Measurements from ENCODE around the gene LCE5A.
"Not testable (repeated sequence)": the region's sequence is repeated elsewhere in the genome, so short reads cannot be mapped to it uniquely, and the experiment has no call there.

LCE5A gene

DNA sequence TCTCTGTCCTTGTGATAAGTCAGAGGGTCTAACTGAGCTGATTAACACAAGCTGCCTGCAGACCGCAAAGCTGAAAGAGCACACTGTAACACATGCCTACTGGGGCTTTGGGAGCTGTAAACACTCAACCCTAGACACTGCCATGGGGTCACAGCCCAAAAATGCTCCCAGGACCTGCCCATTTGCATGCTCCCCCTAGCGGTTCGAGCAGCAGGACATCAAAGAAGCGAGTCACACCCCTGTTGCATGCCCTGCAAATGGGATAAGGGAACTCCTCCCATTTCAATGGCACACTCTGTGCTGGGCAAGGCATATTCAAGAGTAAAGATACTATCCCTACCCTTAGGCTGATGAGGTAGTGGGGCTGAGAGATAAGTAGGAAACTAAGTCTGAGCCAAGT lies 33.2 kb downstream of the LCE5A start:
- ATAC-seq (no peak), DNase-seq (ENCODE audit: low spot score in 2 of 2) (no peak)
- H3K4me3 Mint-ChIP-seq = no peak overlapping the region
- peaks cover 2% of the 10 kb centered on the region for H3K9me3 Mint-ChIP-seq
- no peaks in the 10 kb centered on the region for H3K36me3 Mint-ChIP-seq
- H3K4me1 Mint-ChIP-seq = no peaks in the 10 kb centered on the region
- H3K27ac Mint-ChIP-seq = no peak overlapping the region

DNA sequence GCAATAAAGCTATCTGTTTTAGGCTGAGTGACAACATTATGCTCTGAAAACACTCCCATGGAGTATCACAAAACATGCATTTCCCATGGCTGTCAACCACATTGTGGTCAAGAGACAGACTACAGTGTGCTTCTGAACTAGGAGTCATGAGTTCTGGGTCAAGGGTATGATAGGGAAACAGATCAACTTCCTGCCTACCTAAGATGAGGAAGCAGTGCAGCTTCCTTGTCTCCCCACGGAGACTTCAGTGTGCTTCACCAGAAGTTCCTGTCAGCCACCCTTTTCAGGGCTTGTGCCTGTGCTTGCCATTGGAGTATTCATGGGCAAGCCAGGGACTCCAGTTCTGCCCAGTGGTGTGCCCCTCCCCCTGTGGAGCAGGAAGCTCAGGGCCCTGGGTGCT lies 36.1 kb downstream of the LCE5A start:
- Mint-ChIP-seq H3K36me3 (no peaks in the 10 kb centered on the region), H3K4me3 (no peak overlapping the region), H3K27ac (no peak overlapping the region), H3K4me1 (no peaks in the 10 kb centered on the region), H3K9me3 (peaks cover 2% of the 10 kb centered on the region)
- DNase-seq (ENCODE audit: low spot score in 2 of 2) = no peak
- no peak for ATAC-seq

DNA sequence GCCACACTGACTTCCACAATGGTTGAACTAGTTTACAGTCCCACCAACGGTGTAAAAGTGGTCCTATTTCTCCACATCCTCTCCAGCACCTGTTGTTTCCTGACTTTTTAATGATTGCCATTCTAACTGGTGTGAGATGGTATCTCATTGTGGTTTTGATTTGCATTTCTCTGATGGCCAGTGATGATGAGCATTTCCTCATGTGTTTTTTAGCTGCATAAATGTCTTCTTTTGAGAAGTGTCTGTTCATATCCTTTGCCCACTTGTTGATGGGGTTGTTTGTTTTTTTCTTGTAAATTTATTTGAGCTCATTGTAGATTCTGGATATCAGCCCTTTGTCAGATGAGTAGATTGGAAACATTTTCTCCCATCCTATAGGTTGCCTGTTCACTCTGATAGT lies 37.8 kb downstream of the LCE5A start:
- not testable (repeated sequence) for H3K4me3 Mint-ChIP-seq; H3K9me3 Mint-ChIP-seq; DNase-seq (ENCODE audit: low spot score in 2 of 2); H3K4me1 Mint-ChIP-seq; H3K36me3 Mint-ChIP-seq; ATAC-seq; H3K27ac Mint-ChIP-seq

Data from stimulated activated effector memory CD8-positive, alpha-beta T cell treated with anti-CD3 and anti-CD28 coated beads, Interleukin-12 subunit alpha, Interleukin-12 subunit beta, amount 100 ng/mL, for 72 hours (primary cell).